Measurements from ENCODE around the gene RALGDS. TPM values are rescaled to one million over a fixed set of nuclear protein-coding genes. Genes with fewer than 3 reads are reported as not detected.

The RALGDS gene
- total and polyA plus RNA-seq, 2 experiments from 2014 or later: 8.6 to 20.3 TPM

GRCh38 chr9:133107245-133107722 lies 13.8 kb downstream of the RALGDS start:
- H3K9me2 ChIP-seq (ENCODE audit: insufficient read depth): no peaks in the 10 kb centered on the region
- peaks cover 4% of the 10 kb centered on the region for H3K4me1 Mint-ChIP-seq
- ATAC-seq (no peak), DNase-seq (ENCODE audit: low spot score) (no peak)
- H3K36me3 Mint-ChIP-seq (ENCODE audit: low read depth): peaks cover 14% of the 10 kb centered on the region
- H3K4me1 ChIP-seq (ENCODE audit: insufficient read depth): no peaks in the 10 kb centered on the region
- peaks cover 7% of the 10 kb centered on the region for H3K27me3 Mint-ChIP-seq (ENCODE audit: insufficient read depth, low read depth, poor library complexity)
- no peaks in the 10 kb centered on the region for H3K27me3 ChIP-seq (ENCODE audit: insufficient read depth)
- H2AFZ ChIP-seq: no peak overlapping the region
- no peak overlapping the region for H3K4me3 Mint-ChIP-seq
- no peaks in the 10 kb centered on the region for H3F3A ChIP-seq (replicated peaks; ENCODE audit: low read depth)
- no peaks in the 10 kb centered on the region for H3K79me2 ChIP-seq (replicated peaks; ENCODE audit: insufficient read depth)
- H3K4me2 ChIP-seq: no peak overlapping the region
- no peaks in the 10 kb centered on the region for H3K9me3 Mint-ChIP-seq
- TF ChIP-seq CTCF (conservative IDR thresholded peaks at IDR 0.05; ENCODE audit: low read depth in 2 of 2) (no peak), EZH2phosphoT487 (IDR thresholded peaks at IDR 0.05; ENCODE audit: unreplicated experiment) (no peak), NANOG (IDR thresholded peaks at IDR 0.05; ENCODE audit: borderline replicate concordance) (no peak), ZNF462 (CRISPR knock-in tag; IDR thresholded peaks at IDR 0.05) (no peak), JUNB (IDR thresholded peaks at IDR 0.05; ENCODE audit: unreplicated experiment) (no peak), ZNF331 (CRISPR knock-in tag; IDR thresholded peaks at IDR 0.05; ENCODE audit: low read depth) (no peak), ZNF114 (CRISPR knock-in tag; IDR thresholded peaks at IDR 0.05) (no peak), EZH2 (IDR thresholded peaks at IDR 0.05; ENCODE audit: low read depth, unreplicated experiment) (no peak)
- no peak overlapping the region for H3K27ac Mint-ChIP-seq
- H3K4me3 ChIP-seq: no peak overlapping the region
- no peaks in the 10 kb centered on the region for H3K36me3 ChIP-seq (ENCODE audit: insufficient read depth)
- H4K20me1 ChIP-seq (replicated peaks; ENCODE audit: insufficient read depth): no peaks in the 10 kb centered on the region
- H3K27ac ChIP-seq (ENCODE audit: low read depth): no peak overlapping the region
